Measurements from ENCODE around the gene ADCY3.

ADCY3 gene

DNA sequence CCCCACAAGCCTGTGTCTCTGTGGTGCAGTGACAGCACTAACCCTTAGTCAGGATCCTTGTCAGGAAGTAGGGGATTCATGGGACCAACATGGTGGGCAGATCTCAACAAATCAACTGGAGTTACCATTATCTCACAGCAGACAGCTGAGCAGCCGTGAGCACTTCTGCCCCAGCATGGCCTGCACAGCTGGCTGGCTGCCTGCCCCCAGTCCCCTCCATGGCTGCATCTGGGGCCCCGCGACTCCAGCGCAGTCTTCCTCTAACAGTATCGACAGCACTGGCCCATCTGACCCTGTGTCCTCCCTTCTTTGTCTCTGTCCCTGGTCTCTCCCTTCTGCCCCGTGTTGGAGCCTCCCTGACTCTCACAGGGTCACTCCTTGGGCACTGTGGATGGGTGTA lies 4.7 kb upstream of the ADCY3 start:
- no peak for DNase-seq

DNA sequence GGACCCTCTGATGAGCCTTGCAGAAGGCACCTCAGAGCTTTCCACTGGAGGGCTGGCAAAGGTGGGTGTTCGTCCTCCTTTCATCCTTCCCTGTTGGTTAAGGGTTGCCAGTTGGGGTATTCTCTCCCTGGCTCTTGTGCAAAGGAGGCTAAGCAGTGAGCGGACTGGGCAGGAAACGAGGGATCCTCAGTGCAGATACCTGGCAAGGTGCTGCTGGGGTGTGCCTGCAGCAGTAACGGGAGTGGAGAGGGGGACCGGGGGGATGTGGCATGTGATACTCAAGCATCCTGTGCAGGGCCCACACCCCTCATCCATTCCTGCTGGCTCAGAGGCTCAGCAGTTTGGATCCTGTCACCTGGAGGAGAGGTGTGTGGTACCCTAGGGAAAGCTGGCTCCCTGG lies 4.2 kb upstream of the ADCY3 start:
- DNase-seq, result no peak

- DNase-seq, result no peak
These were observed 3.1 kb upstream of the ADCY3 start for GRCh38 chr2:24923106-24923505.

GRCh38 chr2:24922556-24922955 lies 2.5 kb upstream of the ADCY3 start:
- no peak for DNase-seq

GRCh38 chr2:24920809-24921441 lies 888 bp upstream of the ADCY3 start:
- peak; percentile 37 to 39 for DNase-seq

- DNase-seq, result no peak
These were observed 435 bp downstream of the ADCY3 start for GRCh38 chr2:24919506-24920097.

GRCh38 chr2:24919037-24919505 lies 966 bp downstream of the ADCY3 start:
- peak in 1 of 2 experiments; percentile 19 for DNase-seq

GRCh38 chr2:24918326-24919036 lies 1.6 kb downstream of the ADCY3 start:
- no peak for DNase-seq

DNA sequence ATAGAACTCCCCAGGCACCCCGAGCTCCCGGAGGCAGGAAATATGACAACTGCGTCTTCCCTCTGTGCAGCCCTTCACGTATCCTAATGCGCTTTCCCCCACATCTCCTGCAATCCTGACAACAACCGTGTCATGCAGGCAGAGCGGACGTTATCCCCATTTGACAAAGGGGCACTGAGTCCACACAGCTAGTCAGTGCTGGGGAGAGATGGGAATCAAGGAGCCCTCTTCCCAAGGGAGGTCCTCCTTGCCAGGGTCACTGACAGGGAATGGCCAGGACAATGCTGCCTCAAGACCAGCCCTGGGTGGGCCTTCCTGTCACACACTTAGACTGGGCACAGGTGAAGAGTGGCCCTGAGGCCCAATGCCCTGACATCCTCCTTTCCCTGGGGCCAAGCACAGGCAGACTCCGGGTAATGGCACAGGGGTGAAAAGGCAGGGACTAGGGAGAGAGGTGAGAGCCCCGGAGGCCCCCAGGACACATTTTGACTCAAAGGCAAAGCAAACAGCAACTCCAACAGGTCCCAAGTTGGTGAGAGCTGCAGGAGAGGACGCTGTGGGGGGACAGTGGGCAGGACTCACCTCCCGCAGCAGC lies 2.2 kb downstream of the ADCY3 start:
- DNase-seq, result no peak

GRCh38 chr2:24917086-24917485 lies 3.0 kb downstream of the ADCY3 start:
- DNase-seq, result no peak

DNA sequence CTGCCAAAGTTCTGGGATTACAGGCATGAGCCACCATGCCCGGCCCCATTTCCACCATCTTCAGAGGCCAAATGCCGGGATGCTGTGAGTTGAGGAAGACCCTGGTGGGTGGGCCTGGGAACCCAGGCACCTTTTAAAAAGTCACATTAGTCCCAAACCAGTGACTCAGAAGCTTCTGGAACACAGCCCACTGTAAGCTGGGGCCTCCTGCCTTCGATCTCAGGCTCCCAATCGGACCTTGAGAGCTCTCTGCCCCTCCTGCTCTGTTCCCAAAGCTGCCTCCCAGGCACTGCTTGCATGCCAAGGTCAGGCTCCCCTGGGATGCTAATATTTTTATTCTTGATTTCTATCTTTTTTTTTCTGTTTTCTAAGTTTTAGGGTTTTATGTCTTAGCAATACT lies 4.2 kb downstream of the ADCY3 start:
- no peak for DNase-seq

DNA sequence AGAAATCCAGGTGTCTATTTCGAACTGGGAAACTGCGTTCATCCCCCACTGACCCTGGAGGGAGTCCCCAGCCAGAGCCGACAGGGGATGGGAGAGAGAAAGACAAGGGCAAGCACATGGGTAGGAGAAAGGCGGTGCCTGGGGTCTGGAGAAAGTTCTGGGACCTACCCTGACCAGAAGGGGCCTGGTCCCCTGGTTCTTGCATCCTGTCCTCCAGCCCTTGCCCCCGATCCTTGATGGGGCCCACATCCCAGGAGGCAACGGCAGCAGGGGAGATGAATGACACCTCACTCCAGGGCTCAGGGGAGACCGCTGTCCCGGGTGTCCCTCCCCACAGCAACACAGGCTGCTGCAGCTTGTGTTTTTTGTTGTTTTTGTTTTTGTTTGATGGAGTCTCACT lies 4.9 kb downstream of the ADCY3 start:
- no peak for DNase-seq

DNA sequence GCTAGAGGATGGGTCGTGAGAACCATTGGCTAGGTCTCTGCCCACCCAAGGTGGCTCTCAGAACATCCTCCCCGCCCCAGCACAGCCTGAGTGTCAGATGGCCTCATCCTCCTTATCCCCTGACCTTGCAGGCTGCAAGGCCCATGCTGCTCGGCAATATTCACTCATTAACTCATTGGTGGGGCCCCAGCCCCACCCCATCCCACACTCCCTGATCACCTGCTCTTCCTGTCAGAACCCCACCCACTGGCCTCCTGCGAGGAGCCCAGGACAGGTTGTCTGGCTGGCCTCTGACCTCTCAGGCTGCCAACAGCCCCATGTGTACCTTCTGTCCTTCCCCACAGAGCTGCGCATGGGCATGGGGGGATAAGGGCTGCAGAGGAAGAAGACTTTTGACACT lies 5.3 kb downstream of the ADCY3 start:
- no peak for DNase-seq

DNA sequence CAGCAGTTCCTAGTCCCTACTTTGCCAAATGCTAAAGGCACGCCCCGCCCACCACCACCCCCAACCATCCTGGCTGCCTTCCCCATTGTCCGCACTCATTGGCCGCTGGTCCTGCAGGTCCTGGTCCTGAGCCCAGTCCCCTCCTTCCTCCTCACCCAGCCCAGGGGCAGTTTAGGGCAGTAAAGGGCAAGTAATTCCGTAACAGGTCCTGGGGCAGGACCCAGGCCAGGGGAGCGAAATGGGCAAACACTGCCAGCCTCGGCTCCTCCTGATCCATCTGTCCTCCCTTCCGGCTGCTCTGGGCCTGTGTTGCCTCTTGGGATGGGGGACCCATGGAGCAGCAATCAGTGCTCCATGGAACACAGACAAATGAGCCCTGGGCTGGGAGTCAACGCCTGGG lies 6.1 kb downstream of the ADCY3 start:
- no peak for DNase-seq

DNA sequence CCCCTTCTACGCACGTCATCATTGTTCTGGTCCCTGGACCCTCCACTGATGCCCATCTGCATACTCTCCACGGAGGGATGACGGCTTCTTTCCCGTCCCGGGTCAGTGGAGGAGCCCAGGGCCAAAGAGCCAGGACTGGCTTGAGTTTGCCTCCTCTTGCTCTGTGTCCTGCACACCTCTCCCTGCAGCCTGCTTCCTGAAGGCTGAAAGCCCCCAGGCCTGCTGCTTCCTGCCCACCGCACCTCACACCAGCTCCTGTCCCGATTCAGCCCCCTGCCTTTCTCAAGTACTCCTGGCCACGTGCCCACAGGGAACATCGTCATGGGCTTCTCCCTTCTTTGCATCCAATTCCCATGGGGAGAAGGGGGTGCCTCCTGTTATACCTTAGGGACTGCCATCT lies 7.1 kb downstream of the ADCY3 start:
- DNase-seq, result peak in 1 of 2 experiments; percentile 19

DNA sequence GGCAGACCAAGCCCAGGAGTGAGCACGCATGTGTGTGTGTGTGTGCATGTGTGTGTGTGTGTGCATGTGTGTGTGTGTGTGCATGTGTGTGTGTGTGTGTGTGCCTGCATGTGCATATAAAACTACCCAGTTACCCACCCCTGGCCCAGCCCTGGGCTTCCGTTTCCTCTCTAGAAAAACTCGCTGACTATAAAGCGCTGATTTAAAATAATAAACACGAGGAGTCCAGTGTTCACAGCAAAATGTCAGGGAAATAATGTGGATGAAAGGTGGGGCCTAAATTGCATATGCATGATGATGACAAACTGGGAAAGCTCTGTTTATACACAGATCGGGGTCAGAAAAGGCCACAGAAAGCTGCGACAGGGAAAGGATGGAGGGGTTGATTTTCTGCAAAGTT lies 7.5 kb downstream of the ADCY3 start:
- no peak for DNase-seq

DNA sequence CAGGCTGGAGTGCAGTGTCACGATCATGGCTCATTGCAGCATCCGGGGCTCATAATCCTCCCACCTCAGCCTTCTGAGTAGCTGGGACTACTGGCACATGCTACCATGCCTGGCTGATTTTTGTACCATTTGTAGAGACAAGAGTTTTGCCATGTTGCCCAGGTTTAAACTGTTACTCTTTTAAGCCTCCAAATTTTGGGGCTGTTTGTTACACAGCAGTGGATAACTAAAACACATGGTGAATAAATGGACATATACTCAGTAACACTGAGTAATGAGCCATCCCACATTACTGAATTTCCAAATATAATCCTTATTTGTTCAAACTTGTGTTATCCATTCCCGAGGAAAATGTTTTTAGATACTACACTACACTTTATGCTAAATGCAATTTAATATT lies 9.8 kb downstream of the ADCY3 start:
- no peak for DNase-seq

DNA sequence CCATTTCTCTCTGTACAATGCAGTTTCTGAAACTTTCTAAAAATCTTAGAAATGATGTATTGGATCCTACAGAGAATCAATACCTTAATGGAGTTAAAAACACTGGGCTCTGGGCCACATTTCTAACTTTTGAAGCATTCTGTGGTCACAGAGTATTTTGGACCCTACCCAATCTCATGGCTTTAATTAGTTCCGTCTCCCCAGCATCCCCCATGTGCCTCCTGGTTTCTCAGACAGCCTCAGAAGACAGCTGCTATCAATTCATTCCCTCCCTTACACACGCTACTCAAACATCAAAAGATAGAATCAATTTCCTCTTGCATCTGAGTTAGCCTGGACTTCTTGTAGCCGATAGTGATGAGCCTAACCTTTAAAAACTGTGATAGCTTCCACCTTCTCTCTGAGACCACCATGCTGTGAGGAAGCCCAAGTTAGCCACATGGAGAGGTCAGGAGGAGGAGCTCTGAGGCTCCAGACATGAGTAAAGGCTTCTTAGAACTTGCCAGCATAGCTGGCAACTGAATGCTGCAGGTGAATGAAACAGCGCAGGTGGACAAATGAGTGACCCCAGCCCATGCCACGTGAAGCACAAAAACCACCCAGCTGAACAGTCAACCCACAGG lies 10.4 kb downstream of the ADCY3 start:
- DNase-seq, result no peak

- no peak for DNase-seq
These were observed 11.6 kb downstream of the ADCY3 start for GRCh38 chr2:24908461-24908901.

DNA sequence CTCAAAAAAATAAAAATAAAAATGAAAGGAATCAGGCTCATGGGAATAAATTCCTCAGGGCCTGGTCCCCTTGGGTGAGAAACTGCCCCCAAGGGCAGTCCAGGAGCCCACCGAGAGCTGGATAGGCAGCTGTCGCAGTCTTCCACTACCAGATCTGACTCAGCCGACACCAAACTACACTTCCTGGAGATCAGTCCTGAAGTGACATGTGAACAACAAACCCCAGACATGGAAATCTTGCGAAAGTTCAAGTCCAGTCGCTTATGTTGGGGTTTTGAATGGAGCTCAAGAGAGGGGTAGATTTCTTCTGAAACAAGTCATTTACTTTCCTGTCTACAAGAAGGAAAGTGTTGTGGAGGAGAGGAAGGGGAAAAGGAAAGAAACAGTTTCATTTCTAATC lies 12.9 kb downstream of the ADCY3 start:
- DNase-seq, result no peak

DNA sequence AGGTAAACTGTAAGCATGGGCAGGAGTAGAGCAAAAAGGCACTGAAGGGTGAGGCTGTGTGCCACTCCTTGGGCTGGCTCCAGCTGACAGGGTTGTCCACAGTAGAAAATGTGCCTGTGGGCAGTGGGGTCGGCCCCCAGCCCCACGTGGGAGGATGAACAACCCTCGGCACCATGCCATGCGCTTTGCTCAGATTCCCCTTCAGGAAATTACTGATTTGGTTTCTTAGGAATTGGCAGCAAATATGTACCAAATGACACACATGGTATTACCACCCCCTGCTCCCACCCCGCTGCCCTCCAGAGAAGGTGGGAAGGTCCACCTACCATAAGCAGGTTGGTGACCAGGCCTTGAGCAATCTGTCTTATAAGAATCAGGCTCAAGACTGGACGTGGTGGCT lies 13.6 kb downstream of the ADCY3 start:
- DNase-seq, result no peak

- no peak for DNase-seq
These were observed 16.6 kb downstream of the ADCY3 start for GRCh38 chr2:24903161-24904103.

All from NCI-H524 (cell line).